Esophagus squamous epithelium (tissue), 4 donors: ENCODE results near the gene DDIAS.

Source experiments
- CTCF ChIP-seq, 6 experiments: fragments of 450-650 bp in 4 of 6; fragments of 200-600 bp in 2 of 6; sonication (generic) in 2 of 6; IDR thresholded peaks; one replicate each; pipeline ENCODE4 v1.5.1; 2016 to 2019; ENCODE audit warnings: antibody characterized with exemption in 6 of 6, mild to moderate bottlenecking in 4 of 6, moderate library complexity in 4 of 6
- POLR2A ChIP-seq, 4 donors: fragments of 450-650 bp; IDR thresholded peaks; one replicate each; pipeline ENCODE4 v1.6.1; 2017; ENCODE audit warnings: antibody characterized with exemption in 4 of 4, mild to moderate bottlenecking in 4 of 4, moderate library complexity in 3 of 4

GRCh38 chr11:82862379-82862778 lies 39.2 kb upstream of the DDIAS start:
- no peak for TF ChIP-seq CTCF (IDR thresholded peaks at IDR 0.05)
- no peak for TF ChIP-seq POLR2A (IDR thresholded peaks at IDR 0.05)
